GM12878 (cell line): ENCODE data around the gene PRKCE. TPM values are rescaled to one million over a fixed set of nuclear protein-coding genes. Genes with fewer than 3 reads are reported as not detected.

Experiments used
- ATAC-seq: fragments of 200-7000 bp; cut with Tn5 transposase; 3 replicates; pipeline ENCODE4 v1.9.1; 2020; ENCODE audit warnings: mild to moderate bottlenecking, moderate library complexity
- BruUV-seq: library from RNA; stranded (reverse); fragments of 400-500 nt; replicated peaks from 2 replicates; lab custom pipeline; 2021; lab: Mats Ljungman, UMichigan
- CTCF ChIA-PET: fragments of 300-600 bp; sonication (Branson Sonifier 250); formaldehyde crosslinking; extraction: SDS; loops from one replicate; lab custom pipeline; 2021; ENCODE audit warnings: inconsistent platforms; lab: Yijun Ruan, JAX
- POLR2A ChIA-PET: fragments of 350-600 bp; formaldehyde crosslinking; extraction: SDS; loops from one replicate; lab custom pipeline; 2021; ENCODE audit warnings: inconsistent platforms; lab: Charles Lee
- RAD21 ChIA-PET: fragments of 300-600 bp; sonication (Branson Sonifier 250); formaldehyde crosslinking; loops from one replicate; lab custom pipeline; 2023; ENCODE audit warnings: antibody characterized with exemption; ENCODE audit not compliant: unreplicated experiment; lab: Charles Lee
- SMC1A ChIA-PET: fragments of 300-600 bp; sonication (Branson Sonifier 250); formaldehyde crosslinking; loops from one replicate; lab custom pipeline; 2023; ENCODE audit not compliant: unreplicated experiment, uncharacterized antibody; lab: Charles Lee
- DNase-seq: peaks from one replicate; pipeline ENCODE4 v3.0.0-alpha.2; 2011; ENCODE audit warnings: low read depth, low spot score
- FAIRE-seq: peaks from 3 replicates; lab custom pipeline; 2011; peaks lifted over from hg19 to GRCh38; lab: Jason Lieb, UNC
- H2AFZ ChIP-seq: 2 replicates; pipeline ENCODE4 v1.6.0; 2011; ENCODE audit warnings: low read depth, low read length, control low read depth; ENCODE audit not compliant: control insufficient read depth
- H3K27ac ChIP-seq: 2 replicates; pipeline ENCODE4 v1.5.1; 2011; ENCODE audit warnings: control low read depth; ENCODE audit not compliant: control insufficient read depth, insufficient read depth
- H3K27me3 ChIP-seq, 2 experiments: replicated peaks in 1 of 2; 2 replicates each; pipeline versions ENCODE4 v1.6.0 to v1.6.1; 2011; ENCODE audit warnings: low read length in 1 of 2; ENCODE audit not compliant: control insufficient read depth in 2 of 2, insufficient read depth in 2 of 2
- H3K36me3 ChIP-seq, 2 experiments: 2 replicates each; pipeline ENCODE4 v1.5.1; 2011; ENCODE audit warnings: low read length in 1 of 2; ENCODE audit not compliant: control insufficient read depth in 2 of 2, insufficient read depth in 2 of 2
- H3K4me1 ChIP-seq: 2 replicates; pipeline ENCODE4 v1.6.1; 2011; ENCODE audit warnings: mild to moderate bottlenecking, low read length, moderate library complexity, mixed read lengths; ENCODE audit not compliant: control insufficient read depth, insufficient read depth
- H3K4me2 ChIP-seq: 2 replicates; pipeline ENCODE4 v1.6.0; 2011; ENCODE audit warnings: control low read depth; ENCODE audit not compliant: control insufficient read depth, insufficient read depth
- H3K4me3 ChIP-seq: fragments of 200-600 bp; sonication (generic); 2 replicates; pipeline ENCODE4 v1.5.1; 2016
- H3K79me2 ChIP-seq: 2 replicates; pipeline ENCODE4 v1.6.0; 2011; ENCODE audit warnings: low read length; ENCODE audit not compliant: control insufficient read depth, insufficient read depth
- H3K9ac ChIP-seq: 2 replicates; pipeline ENCODE4 v1.8.0; 2011; ENCODE audit warnings: low read length, control low read depth, mixed read lengths; ENCODE audit not compliant: control insufficient read depth, insufficient read depth
- H3K9me3 ChIP-seq: replicated peaks from 3 replicates; pipeline ENCODE4 v1.5.1; 2011; ENCODE audit warnings: mild to moderate bottlenecking, low read length; ENCODE audit not compliant: control insufficient read depth, insufficient read depth
- H4K20me1 ChIP-seq: 2 replicates; pipeline ENCODE4 v1.6.0; 2011; ENCODE audit not compliant: control insufficient read depth, insufficient read depth
- BACH1 ChIP-seq: fragments of 450-650 bp; IDR thresholded peaks from 2 replicates; pipeline ENCODE4 v1.6.1; 2017; ENCODE audit warnings: mild to moderate bottlenecking, borderline replicate concordance
- BHLHE40 ChIP-seq, 2 experiments: fragments of 450-650 bp in 1 of 2; IDR thresholded peaks; 2 replicates each; pipeline ENCODE4 v1.6.1; 2011 to 2017; ENCODE audit warnings: low read depth in 2 of 2, borderline replicate concordance in 1 of 2, improper control_type of control experiment in 1 of 2, low read length in 1 of 2, mild to moderate bottlenecking in 1 of 2
- CBX3 ChIP-seq: fragments of 200-600 bp; sonication (generic); IDR thresholded peaks from 2 replicates; pipeline ENCODE4 v1.6.1; 2016; ENCODE audit warnings: low read depth, borderline replicate concordance
- CREM ChIP-seq: IDR thresholded peaks from 2 replicates; pipeline ENCODE4 v1.6.1; 2014; ENCODE audit warnings: antibody characterized with exemption, low read depth
- HDGF ChIP-seq: fragments of 450-650 bp; IDR thresholded peaks from 2 replicates; pipeline ENCODE4 v1.6.1; 2016; ENCODE audit warnings: antibody characterized with exemption
- MEF2A ChIP-seq: IDR thresholded peaks from 2 replicates; pipeline ENCODE4 v1.6.1; 2011; ENCODE audit warnings: low read depth, mild to moderate bottlenecking, low read length, moderate library complexity; ENCODE audit not compliant: insufficient read depth
- NFYB ChIP-seq: IDR thresholded peaks from 2 replicates; pipeline ENCODE4 v1.6.1; 2011; ENCODE audit warnings: low read depth, mild to moderate bottlenecking, low read length, improper control_type of control experiment, moderate library complexity; ENCODE audit not compliant: insufficient read depth
- NR2F1 ChIP-seq: fragments of 450-650 bp; conservative IDR thresholded peaks from 2 replicates; pipeline ENCODE4 v1.6.1; 2017; ENCODE audit warnings: mild to moderate bottlenecking
- PML ChIP-seq: IDR thresholded peaks from 2 replicates; pipeline ENCODE4 v1.6.1; 2012; ENCODE audit warnings: low read length, inconsistent platforms
- SIN3A ChIP-seq: IDR thresholded peaks from 2 replicates; pipeline ENCODE4 v1.6.1; 2012; ENCODE audit warnings: low read depth, low read length, improper control_type of control experiment
- SMC3 ChIP-seq: IDR thresholded peaks from 2 replicates; pipeline ENCODE4 v1.6.1; 2011; ENCODE audit warnings: low read length, improper control_type of control experiment, borderline replicate concordance
- SPI1 ChIP-seq: IDR thresholded peaks from 2 replicates; pipeline ENCODE4 v1.6.1; 2011; ENCODE audit warnings: low read depth, mild to moderate bottlenecking, low read length, moderate library complexity, borderline replicate concordance; ENCODE audit not compliant: insufficient read depth
- SREBF1 ChIP-seq: IDR thresholded peaks from 2 replicates; pipeline ENCODE4 v1.6.1; 2012; ENCODE audit warnings: mild to moderate bottlenecking, low read length
- STAT3 ChIP-seq: IDR thresholded peaks from 2 replicates; pipeline ENCODE4 v1.6.1; 2011; ENCODE audit warnings: low read depth, low read length, improper control_type of control experiment
- TCF3 ChIP-seq: IDR thresholded peaks from 2 replicates; pipeline ENCODE4 v1.6.1; 2012; ENCODE audit warnings: low read depth, mild to moderate bottlenecking, low read length, borderline replicate concordance; ENCODE audit not compliant: insufficient read depth
- ZNF217 ChIP-seq: fragments of 450-650 bp; IDR thresholded peaks from 2 replicates; pipeline ENCODE4 v1.6.1; 2017; ENCODE audit warnings: antibody characterized with exemption, mild to moderate bottlenecking
- WGBS: methylation state at CpG from one replicate; pipeline ENCODE4 v1.1.6; 2016; ENCODE audit warnings: low lambda C conversion rate; ENCODE audit not compliant: insufficient replicate concordance, insufficient coverage; ENCODE audit errors: missing lambda C conversion rate; 5-methylcytosine and 5-hydroxymethylcytosine counted together
- in situ Hi-C: fragments of 300-500 bp; cut with MboI; formaldehyde crosslinking; loops from 9 replicates; pipeline ENCODE4 v1.14.3; 2018; ENCODE audit warnings: mixed read lengths
- intact Hi-C: fragments of 100-400 bp; cut with micrococcal nuclease; formaldehyde crosslinking; loops from one replicate; pipeline ENCODE4 v1.14.2; 2022; ENCODE audit not compliant: unreplicated experiment
- polyA plus RNA-seq, 11 experiments: library from polyadenylated mRNA; depleted of rRNA in 4 of 11; unstranded in 6 of 11; stranded (reverse) in 5 of 11; fragments of >200 nt; fragmentation: Nextera tagmentation in 4 of 11; fragmentation: Illumina TruSeq in 1 of 11; extraction: Ambion mirVana in 4 of 11; extraction: Trizol in 1 of 11; gene quantifications; 1 replicate in 1 of 11; 2 replicates in 10 of 11; pipeline versions ENCODE4 v1.2.1 to v1.2.3, GENCODE V29; 2011 to 2016; ENCODE audit warnings: inconsistent platforms in 2 of 11, missing spikeins in 2 of 11, low read depth in 1 of 11
- total RNA-seq, 4 experiments: library from RNA; depleted of rRNA in 3 of 4; stranded (reverse); fragments of >200 nt in 3 of 4; fragmentation: Illumina TruSeq in 1 of 4; extraction: Trizol in 1 of 4; gene quantifications; 2 replicates each; pipeline versions ENCODE4 v1.2.1 to v1.2.3, GENCODE V29; 2013 to 2021
- TF ChIP-seq, protein P1 (sequence below): fragments of 150-350 bp; IDR thresholded peaks from 2 replicates; pipeline ENCODE4 v1.6.1; 2016; ENCODE audit warnings: low read depth, low read length

Gene PRKCE
- total and polyA plus RNA-seq, 10 of the 15 experiments (the other 5 are each of a cell fraction or from before 2014, with no cell fraction given), result 2.6 to 28.2 (median 11.3) TPM

GRCh38 chr2:45732946-45733345 lies 81.5 kb downstream of the PRKCE start (continued):
- TF ChIP-seq, protein P1, sequence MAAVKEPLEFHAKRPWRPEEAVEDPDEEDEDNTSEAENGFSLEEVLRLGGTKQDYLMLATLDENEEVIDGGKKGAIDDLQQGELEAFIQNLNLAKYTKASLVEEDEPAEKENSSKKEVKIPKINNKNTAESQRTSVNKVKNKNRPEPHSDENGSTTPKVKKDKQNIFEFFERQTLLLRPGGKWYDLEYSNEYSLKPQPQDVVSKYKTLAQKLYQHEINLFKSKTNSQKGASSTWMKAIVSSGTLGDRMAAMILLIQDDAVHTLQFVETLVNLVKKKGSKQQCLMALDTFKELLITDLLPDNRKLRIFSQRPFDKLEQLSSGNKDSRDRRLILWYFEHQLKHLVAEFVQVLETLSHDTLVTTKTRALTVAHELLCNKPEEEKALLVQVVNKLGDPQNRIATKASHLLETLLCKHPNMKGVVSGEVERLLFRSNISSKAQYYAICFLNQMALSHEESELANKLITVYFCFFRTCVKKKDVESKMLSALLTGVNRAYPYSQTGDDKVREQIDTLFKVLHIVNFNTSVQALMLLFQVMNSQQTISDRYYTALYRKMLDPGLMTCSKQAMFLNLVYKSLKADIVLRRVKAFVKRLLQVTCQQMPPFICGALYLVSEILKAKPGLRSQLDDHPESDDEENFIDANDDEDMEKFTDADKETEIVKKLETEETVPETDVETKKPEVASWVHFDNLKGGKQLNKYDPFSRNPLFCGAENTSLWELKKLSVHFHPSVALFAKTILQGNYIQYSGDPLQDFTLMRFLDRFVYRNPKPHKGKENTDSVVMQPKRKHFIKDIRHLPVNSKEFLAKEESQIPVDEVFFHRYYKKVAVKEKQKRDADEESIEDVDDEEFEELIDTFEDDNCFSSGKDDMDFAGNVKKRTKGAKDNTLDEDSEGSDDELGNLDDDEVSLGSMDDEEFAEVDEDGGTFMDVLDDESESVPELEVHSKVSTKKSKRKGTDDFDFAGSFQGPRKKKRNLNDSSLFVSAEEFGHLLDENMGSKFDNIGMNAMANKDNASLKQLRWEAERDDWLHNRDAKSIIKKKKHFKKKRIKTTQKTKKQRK, result no peak
- TF ChIP-seq BHLHE40 (IDR thresholded peaks at IDR 0.05; ENCODE audit: borderline replicate concordance in 1 of 2, low read depth in 2 of 2, low read length in 1 of 2), result no peak
- TF ChIP-seq NFYB, result no peak
- no peak for TF ChIP-seq NR2F1
- no peak for TF ChIP-seq STAT3
- no peak for TF ChIP-seq MEF2A

GRCh38 chr2:45734336-45734735 lies 82.9 kb downstream of the PRKCE start:
- RAD21 ChIA-PET, result interaction anchor here (1.5 kb wide), 1 partner anchor 99 kb away, joined by 5 read pairs; no protein-coding TSS in a partner anchor
- peaks cover 0 to 7% of the 10 kb centered on the region in 2 experiments; a peak in 2 of 4 replicates for H3K36me3 ChIP-seq
- peaks cover 3% of the 10 kb centered on the region; the same call in 1 of the 3 replicates for H3K9me3 ChIP-seq
- TF ChIP-seq TCF3 (no peak), SIN3A (no peak), SMC3 (no peak), CREM (no peak), PML (no peak), CBX3 (no peak), ZNF217 (no peak), SREBF1 (no peak), HDGF (no peak), BACH1 (no peak), SPI1 (no peak)
- no peaks in the 10 kb centered on the region for H4K20me1 ChIP-seq
- in situ Hi-C loops (no loop called here), intact Hi-C loops (no loop called here)
- POLR2A ChIA-PET, result interaction anchor here (0.7 kb wide), 1 partner anchor 86 kb away, joined by 4 read pairs; no protein-coding TSS in a partner anchor
- H3K79me2 ChIP-seq, result peaks cover 9% of the 10 kb centered on the region
- over 99% methylated on average over 6 of the region's 6 CpGs for WGBS
- FAIRE-seq (no peak), ATAC-seq (no peak), DNase-seq (no peak)
- peaks cover 20% of the 10 kb centered on the region for H3K4me1 ChIP-seq
- no peak overlapping the region for H3K4me3 ChIP-seq
- no peak overlapping the region for H3K27ac ChIP-seq
- no peak overlapping the region for H3K9ac ChIP-seq
- no peak overlapping the region for H2AFZ ChIP-seq
- no peak overlapping the region for H3K4me2 ChIP-seq
- no peaks in the 10 kb centered on the region for H3K27me3 ChIP-seq
- SMC1A ChIA-PET, result interaction anchor here (1.7 to 2.8 kb wide), 2 partner anchors 11 to 80 kb away, joined by 6 to 8 read pairs; no protein-coding TSS in a partner anchor
- CTCF ChIA-PET, result interaction anchor here (0.9 to 1.5 kb wide), 2 partner anchors 10 to 82 kb away, joined by 3 read pairs; no protein-coding TSS in a partner anchor
- BruUV-seq, result no TSS peak
